Right ventricle myocardium inferior (tissue), 1 donor: ENCODE measurements around the gene BTBD2. TPM values are rescaled to one million over a fixed set of nuclear protein-coding genes. Genes with fewer than 3 reads are reported as not detected.

Source experiments
- ATAC-seq: fragments of 200-7000 bp; cut with Tn5 transposase; one replicate; pipeline ENCODE4 v1.9.1; 2020; ENCODE audit warnings: mild to moderate bottlenecking, moderate library complexity
- DNase-seq: peaks from one replicate; pipeline ENCODE4 v3.0.0; 2021; ENCODE audit errors: missing footprints
- intact Hi-C: fragments of 100-400 bp; cut with DNase I; formaldehyde crosslinking; loops from one replicate; pipeline ENCODE4 v1.11.0; 2022
- total RNA-seq: library from RNA; stranded (reverse); fragmentation: NEBNext Ultra II Directional; extraction: Animal tissue kit (Norgen Biotek cat#: 25700); gene quantifications from one replicate; pipeline ENCODE4 v1.2.1, GENCODE V29; 2021
- donor health status: DM: no; HTN: yes; CAD: no; lungs with severe emphysema.

BTBD2 gene
- total RNA-seq, 1 donor from 2014 or later: 48.7 TPM

DNA sequence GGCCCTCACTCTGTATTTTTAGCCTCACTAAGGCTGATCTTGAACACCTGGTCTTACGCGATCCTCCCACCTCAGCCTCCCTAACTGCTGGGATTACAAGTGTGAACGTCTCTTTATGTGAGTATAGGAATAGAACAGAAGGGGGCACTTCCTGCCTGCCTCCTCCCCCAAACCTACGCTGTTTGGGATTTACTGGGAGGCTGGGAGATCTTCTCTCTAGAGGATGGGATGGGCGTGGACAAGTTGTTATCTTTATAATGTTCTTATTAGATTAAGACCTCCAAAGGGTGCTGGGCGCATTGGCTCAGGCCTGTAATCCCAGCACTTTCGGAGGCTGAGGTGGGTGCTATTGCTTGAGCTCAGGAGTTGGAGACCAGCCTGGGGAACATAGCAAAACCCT is 77.4 kb downstream of the BTBD2 start:
- no peak for ATAC-seq
- intact Hi-C loops: no loop called here
- DNase-seq: no peak

DNA sequence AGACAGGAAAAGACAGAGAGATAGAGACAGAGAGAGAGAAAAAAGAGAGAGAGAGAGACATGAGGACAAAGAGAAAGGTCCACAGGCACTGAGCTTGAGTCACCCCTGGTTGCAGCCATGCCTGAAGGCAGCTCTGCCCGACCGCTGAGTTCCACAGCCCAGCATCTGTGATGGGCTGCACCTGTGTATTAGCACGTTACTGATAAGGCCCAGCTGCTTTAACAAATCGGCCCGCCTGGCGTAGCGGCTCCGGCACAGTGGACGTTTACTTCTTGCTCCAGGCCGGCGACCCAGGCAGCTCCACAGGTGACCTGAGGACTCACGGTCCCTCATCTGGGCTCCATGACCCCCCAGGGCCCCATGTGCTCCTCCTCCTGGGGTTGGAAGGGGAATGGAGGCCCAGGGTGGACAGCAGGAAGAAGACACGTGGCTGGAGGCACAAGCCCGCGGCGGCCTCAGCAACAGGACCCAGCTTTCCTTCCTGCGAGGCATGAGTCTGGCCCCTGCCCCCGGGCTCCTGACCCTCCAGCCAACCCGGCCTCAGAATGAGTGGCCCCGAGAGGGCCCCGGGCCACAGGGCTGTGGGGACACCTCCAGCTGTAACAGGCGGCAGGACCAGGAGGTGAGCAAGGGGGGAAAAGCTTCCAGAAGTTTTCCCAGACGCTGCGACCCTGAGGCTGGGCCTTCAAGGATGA is 78.5 kb downstream of the BTBD2 start:
- no peak for DNase-seq
- ATAC-seq: no peak
- intact Hi-C loops: no loop called here

DNA sequence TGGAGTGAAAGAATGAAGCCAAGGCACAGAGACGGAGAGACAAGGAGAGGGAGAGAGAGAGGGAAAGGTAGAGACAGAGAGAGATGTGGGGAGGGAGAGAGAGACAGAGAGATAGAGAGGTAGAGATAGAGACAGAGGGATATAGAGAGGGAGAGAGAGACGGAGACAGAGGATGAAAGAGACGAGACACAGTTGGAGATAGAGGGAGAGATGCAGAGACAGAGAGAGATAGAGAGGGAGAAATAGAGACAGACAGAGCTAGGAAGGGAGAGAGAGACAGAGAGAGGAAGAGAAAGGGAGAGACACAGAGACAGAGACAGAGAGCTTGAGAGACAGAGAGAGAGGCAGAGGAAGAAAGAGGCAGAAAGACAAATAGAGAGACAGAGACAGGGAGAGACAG is 79.1 kb downstream of the BTBD2 start:
- intact Hi-C loops: no loop called here
- DNase-seq (no peak), ATAC-seq (no peak)

DNA sequence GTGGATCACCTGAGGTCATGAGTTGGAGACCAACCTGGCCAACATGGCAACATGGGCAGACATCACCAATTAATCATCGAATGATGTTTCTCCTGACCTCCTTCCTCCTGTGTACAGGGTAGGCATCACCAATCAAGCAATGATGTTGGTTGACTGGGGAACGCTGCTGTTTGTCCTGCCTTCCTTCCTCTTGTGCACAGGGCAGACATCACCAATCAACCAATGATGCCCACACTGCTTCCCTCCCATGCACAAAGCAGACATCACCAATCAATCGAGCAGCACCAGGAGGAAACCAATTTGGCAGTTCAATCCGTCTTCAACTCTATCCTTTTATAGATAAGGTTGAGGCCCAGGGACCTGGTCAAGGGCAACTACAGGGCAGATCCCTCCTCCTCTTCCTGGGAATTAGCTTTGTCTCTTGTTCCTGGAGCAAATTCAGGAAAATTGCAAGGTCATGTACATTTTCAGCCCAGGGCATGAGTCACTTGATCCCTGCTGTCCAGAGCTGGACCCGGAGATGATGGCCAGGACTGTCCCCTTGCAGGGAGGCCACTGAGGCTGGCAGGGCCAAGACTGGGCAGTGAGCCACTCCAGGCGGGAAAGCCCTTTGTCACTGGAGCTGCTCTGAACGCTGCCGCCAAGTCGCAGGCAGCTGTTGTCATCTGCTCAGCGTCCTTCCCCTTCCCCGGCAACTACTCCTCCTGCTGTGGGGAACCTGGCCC is 79.9 kb downstream of the BTBD2 start:
- no peak for ATAC-seq
- intact Hi-C loops: no loop called here
- DNase-seq: no peak

Other genes with a start within 250 kb of the BTBD2 start
- 0.68 TPM for gene ATP8B3, start 203.4 kb downstream of the BTBD2 start, total RNA-seq
- 17.8 TPM for gene REXO1, start 167.2 kb downstream of the BTBD2 start, total RNA-seq
- 11.0 TPM for gene KLF16, start 152.1 kb downstream of the BTBD2 start, total RNA-seq
- gene ABHD17A, start 130.2 kb downstream of the BTBD2 start, total RNA-seq: 61.5 TPM
- gene ADAT3, start 110.3 kb downstream of the BTBD2 start, total RNA-seq: 1.6 TPM
- gene SCAMP4, start 110.3 kb downstream of the BTBD2 start, total RNA-seq: 17.9 TPM
- gene CSNK1G2, start 74.5 kb downstream of the BTBD2 start, total RNA-seq: 23.6 TPM
- 234 TPM for gene MKNK2, start 35.5 kb upstream of the BTBD2 start, total RNA-seq
- 14.3 TPM for gene MOB3A, start 80.6 kb upstream of the BTBD2 start, total RNA-seq
- 1.4 TPM for gene IZUMO4, start 81.2 kb upstream of the BTBD2 start, total RNA-seq
- 71.8 TPM for gene AP3D1, start 135.9 kb upstream of the BTBD2 start, total RNA-seq
- gene DOT1L, start 148.2 kb upstream of the BTBD2 start, total RNA-seq: 9.7 TPM
- 59.7 TPM for gene PLEKHJ1, start 220.6 kb upstream of the BTBD2 start, total RNA-seq
- 30.3 TPM for gene SF3A2, start 221.1 kb upstream of the BTBD2 start, total RNA-seq
- 0.89 TPM for gene AMH, start 233.6 kb upstream of the BTBD2 start, total RNA-seq
- gene JSRP1, start 240.7 kb upstream of the BTBD2 start, total RNA-seq: not detected